Activated T-cell treated with anti-CD3 and anti-CD28 coated beads, Interleukin-2, amount 50 U/mL, for 4 hours (primary cell): Measurements from ENCODE around the gene ZNF736. TPM values are rescaled to one million over a fixed set of nuclear protein-coding genes. Genes with fewer than 3 reads are reported as not detected.
"Not testable (repeated sequence)": the region's sequence is repeated elsewhere in the genome, so short reads cannot be mapped to it uniquely, and the experiment has no call there.

ENCODE experiments used
- ATAC-seq, 2 donors: fragments of 200-7000 bp; cut with Tn5 transposase; one replicate each; pipeline ENCODE4 v1.10.0; 2021
- DNase-seq: peaks from one replicate; pipeline ENCODE4 v3.0.0-alpha.2; 2020
- H3K27me3 Mint-ChIP-seq: one replicate; pipeline ENCODE4 v1.8.0; 2021; ENCODE audit warnings: low read depth, mixed read lengths
- H3K36me3 Mint-ChIP-seq: one replicate; pipeline ENCODE4 v1.8.0; 2022; ENCODE audit warnings: mixed read lengths; ENCODE audit not compliant: insufficient read depth
- H3K4me1 Mint-ChIP-seq: one replicate; pipeline ENCODE4 v1.8.0; 2021; ENCODE audit warnings: low read depth, mixed read lengths
- H3K4me3 Mint-ChIP-seq: one replicate; pipeline ENCODE4 v1.8.0; 2021; ENCODE audit warnings: mild to moderate bottlenecking, moderate library complexity, mixed read lengths
- H3K9me3 Mint-ChIP-seq: one replicate; pipeline ENCODE4 v1.8.0; 2021; ENCODE audit warnings: mixed read lengths
- total RNA-seq, 3 donors: library from RNA; stranded (reverse); gene quantifications; one replicate each; pipeline ENCODE4 v1.2.1, GENCODE V29; 2021

The ZNF736 gene
- total RNA-seq, 3 donors from 2014 or later, result 11.1 to 14.8 (median 14.6) TPM

DNA sequence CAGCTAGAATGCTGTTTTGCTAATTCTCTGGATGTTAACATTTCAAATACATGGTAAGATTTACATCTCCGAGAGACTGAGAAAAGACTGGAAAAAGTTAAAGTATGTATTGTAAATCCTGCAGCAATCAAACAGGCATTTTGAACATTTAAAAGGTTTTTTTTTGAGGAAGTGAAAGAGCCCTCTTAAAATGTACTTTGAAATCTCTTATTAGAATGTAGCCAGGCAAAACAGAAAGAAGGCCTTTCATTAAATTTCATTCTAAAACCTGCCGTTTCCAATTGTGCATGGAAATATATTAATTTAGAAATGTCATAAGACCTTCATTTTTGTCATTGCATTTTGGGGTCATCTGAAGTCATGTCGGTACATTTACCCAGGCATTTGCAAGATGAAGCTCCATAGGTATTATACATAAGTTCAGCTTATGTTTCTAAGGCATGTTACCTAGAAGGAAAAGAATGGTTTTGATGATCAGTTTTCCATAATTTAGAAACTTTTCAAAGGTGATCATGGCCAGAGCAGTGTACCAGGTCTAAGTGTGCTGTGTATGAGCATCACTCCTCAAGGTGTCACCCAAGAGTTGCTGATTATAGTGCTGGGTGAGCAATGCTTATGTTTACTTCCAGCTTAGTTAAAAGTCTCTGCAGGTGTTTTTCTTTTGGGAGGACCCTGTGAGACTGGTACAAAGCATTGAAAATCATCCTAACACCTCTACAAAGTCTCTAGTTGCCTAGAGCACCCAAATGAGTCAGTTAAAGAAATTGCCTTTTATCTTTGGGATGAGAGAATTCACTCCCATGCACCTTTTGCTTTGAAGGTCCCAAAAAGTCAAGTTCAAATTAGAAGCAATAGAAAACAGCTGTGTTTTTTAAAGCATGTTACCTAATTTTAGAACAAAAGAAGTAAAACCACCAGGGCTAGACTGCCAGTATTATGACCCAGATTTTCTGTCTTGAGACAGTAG, 7.1 kb downstream of the ZNF736 start:
- peaks cover 15% of the 10 kb centered on the region for H3K9me3 Mint-ChIP-seq
- peaks cover 19% of the 10 kb centered on the region for H3K4me1 Mint-ChIP-seq
- no peak for DNase-seq
- no peak overlapping the region for H3K4me3 Mint-ChIP-seq
- H3K27me3 Mint-ChIP-seq, result no peaks in the 10 kb centered on the region
- ATAC-seq, result no peak
- H3K36me3 Mint-ChIP-seq, result peaks cover 45% of the 10 kb centered on the region

DNA sequence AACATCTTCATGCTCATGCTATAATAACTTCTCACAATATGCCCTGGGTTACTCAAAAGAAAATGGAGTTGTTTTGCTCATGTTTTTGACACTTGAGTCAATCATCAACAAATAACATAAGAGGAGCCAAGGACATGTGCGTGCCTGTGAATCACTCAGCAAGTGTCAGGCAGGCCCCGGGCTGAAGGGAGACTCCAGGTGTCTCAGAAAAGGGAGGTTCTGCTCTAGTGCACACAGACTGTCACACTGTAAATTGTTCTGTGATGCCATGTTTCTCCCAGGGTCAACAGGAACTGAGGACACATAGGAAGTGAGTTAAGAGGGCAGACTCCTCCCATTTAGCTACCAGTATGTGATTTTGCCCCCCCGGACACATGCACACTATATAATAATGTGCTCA, 10.4 kb downstream of the ZNF736 start:
- H3K36me3 Mint-ChIP-seq, result peaks cover 60% of the 10 kb centered on the region
- H3K9me3 Mint-ChIP-seq, result peaks cover 40% of the 10 kb centered on the region
- not testable (repeated sequence) for H3K27me3 Mint-ChIP-seq, DNase-seq, H3K4me3 Mint-ChIP-seq, ATAC-seq
- H3K4me1 Mint-ChIP-seq, result peaks cover 11% of the 10 kb centered on the region

DNA sequence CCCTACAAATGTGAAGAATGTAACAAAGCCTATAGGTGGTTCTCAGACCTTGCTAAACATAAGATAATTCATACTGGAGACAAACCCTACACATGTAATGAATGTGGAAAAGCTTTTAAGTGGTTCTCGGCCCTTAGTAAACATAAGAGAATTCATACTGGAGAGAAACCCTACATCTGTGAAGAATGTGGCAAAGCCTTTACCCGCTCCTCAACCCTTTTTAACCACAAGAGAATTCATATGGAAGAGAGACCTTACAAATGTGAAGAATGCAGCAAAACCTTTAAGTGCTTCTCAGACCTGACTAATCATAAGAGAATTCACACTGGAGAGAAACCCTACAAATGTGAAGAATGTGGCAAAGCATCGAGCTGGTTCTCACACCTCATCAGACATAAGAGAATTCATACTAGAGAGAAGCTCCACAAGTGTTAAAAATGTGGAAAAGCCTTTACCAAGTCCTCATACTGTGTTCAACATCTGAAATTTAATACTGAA, 35.0 kb downstream of the ZNF736 start:
- H3K4me1 Mint-ChIP-seq, DNase-seq, H3K27me3 Mint-ChIP-seq, ATAC-seq, H3K4me3 Mint-ChIP-seq: not testable (repeated sequence)
- peaks cover 53% of the 10 kb centered on the region for H3K9me3 Mint-ChIP-seq
- peaks cover 59% of the 10 kb centered on the region for H3K36me3 Mint-ChIP-seq

- Mint-ChIP-seq H3K4me3 (no peak overlapping the region), H3K4me1 (no peaks in the 10 kb centered on the region), H3K27me3 (no peaks in the 10 kb centered on the region), H3K9me3 (peaks cover 56% of the 10 kb centered on the region), H3K36me3 (peaks cover 11% of the 10 kb centered on the region)
- no peak for ATAC-seq
- no peak for DNase-seq
Measured at GRCh38 chr7:64359543-64359942, 45.8 kb downstream of the ZNF736 start.

DNA sequence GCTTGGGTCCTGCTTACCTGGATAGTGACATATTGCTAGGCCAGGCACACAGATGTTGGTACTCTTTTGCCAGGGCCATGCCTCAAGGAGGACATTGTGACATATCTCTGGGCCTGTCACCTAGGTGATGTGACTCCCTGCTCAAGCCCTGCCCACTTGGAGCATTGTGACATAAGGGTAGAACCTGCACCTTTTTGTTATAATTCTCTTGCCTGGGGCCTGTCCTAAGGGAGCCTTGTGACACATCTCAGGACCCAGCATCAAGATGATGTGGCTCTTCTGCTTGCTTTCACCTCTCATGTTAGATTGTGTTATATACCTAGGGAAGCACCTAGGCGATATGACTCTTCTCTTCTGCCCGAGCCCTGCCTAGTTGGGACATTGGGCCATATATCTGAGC, 57.4 kb downstream of the ZNF736 start:
- DNase-seq, result no peak
- Mint-ChIP-seq H3K9me3 (peaks cover 71% of the 10 kb centered on the region), H3K4me3 (no peak overlapping the region), H3K36me3 (peaks cover 1% of the 10 kb centered on the region), H3K4me1 (no peaks in the 10 kb centered on the region), H3K27me3 (no peaks in the 10 kb centered on the region)
- ATAC-seq, result no peak

DNA sequence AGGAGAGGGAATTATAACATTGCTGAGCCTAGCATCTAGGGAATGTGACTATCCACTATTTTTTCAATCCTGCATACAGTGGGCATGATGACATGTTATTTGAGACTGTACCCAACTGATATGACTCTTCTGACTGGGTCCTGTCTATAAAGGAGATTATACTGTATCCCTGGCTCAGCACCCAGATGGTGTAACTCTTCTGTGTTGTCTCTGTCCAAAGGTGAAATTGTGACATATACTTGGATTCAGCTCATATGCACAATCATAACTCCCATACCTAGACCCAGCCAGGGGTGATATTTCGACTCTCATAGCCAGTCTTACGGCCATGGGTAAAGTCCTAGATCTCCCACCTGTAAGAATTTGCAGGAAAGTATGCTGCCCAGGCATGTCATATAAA, 59.3 kb downstream of the ZNF736 start:
- Mint-ChIP-seq H3K9me3 (peaks cover 60% of the 10 kb centered on the region), H3K36me3 (peaks cover 1% of the 10 kb centered on the region), H3K4me1 (no peaks in the 10 kb centered on the region), H3K4me3 (no peak overlapping the region), H3K27me3 (no peaks in the 10 kb centered on the region)
- ATAC-seq, result no peak
- DNase-seq, result no peak

DNA sequence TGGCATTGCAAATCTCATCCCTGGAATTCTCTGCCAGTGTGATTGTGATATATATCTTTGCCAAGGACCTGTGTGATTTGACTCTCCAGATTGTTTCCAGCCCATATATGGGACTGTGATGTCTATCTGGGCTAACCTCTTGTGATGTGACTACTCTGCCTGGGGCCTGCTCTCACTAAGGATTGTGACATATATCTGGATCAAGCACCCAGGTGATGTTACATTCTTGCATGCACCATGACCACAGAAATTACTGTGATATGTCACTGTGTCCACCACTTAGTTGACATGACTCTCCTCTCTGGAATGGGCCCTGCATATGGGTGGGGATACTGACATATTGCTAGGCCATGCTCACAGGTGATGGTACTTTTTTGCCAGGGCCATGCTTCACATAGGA, 86.6 kb downstream of the ZNF736 start:
- no peaks in the 10 kb centered on the region for H3K4me1 Mint-ChIP-seq
- H3K9me3 Mint-ChIP-seq, result peaks cover 11% of the 10 kb centered on the region
- no peak overlapping the region for H3K4me3 Mint-ChIP-seq
- no peaks in the 10 kb centered on the region for H3K36me3 Mint-ChIP-seq
- no peak for DNase-seq
- no peaks in the 10 kb centered on the region for H3K27me3 Mint-ChIP-seq
- no peak for ATAC-seq

Other genes with a start within 250 kb of the ZNF736 start
- not detected for gene ZNF735, start 106.8 kb upstream of the ZNF736 start, total RNA-seq
- gene ZNF679, start 85.5 kb upstream of the ZNF736 start, total RNA-seq, result not detected
- gene ZNF680, start 249.1 kb downstream of the ZNF736 start, total RNA-seq, result 1 to 10 TPM; 4.8 to 6.1 (median 5.2) TPM